Neuron (in vitro differentiated cells): ENCODE data around the gene LCN1.

Experiments used
- H2AFZ ChIP-seq: one replicate; pipeline ENCODE4 v1.6.1; 2013; ENCODE audit warnings: low read depth, mild to moderate bottlenecking, inconsistent platforms, low read length, moderate library complexity
- H3K27me3 ChIP-seq: one replicate; pipeline ENCODE4 v1.6.1; 2013; ENCODE audit warnings: low read length; ENCODE audit not compliant: insufficient read depth
- H3K36me3 ChIP-seq: one replicate; pipeline ENCODE4 v1.6.1; 2013; ENCODE audit warnings: low read length; ENCODE audit not compliant: insufficient read depth
- H3K4me1 ChIP-seq: one replicate; pipeline ENCODE4 v1.6.1; 2013; ENCODE audit warnings: low read length; ENCODE audit not compliant: insufficient read depth
- H3K4me3 ChIP-seq: 2 replicates; pipeline ENCODE4 v1.5.1; 2013; ENCODE audit warnings: mild to moderate bottlenecking, low read length, moderate library complexity
- H3K9me3 ChIP-seq: one replicate; pipeline ENCODE4 v1.6.1; 2013; ENCODE audit warnings: low read length

Gene LCN1

DNA sequence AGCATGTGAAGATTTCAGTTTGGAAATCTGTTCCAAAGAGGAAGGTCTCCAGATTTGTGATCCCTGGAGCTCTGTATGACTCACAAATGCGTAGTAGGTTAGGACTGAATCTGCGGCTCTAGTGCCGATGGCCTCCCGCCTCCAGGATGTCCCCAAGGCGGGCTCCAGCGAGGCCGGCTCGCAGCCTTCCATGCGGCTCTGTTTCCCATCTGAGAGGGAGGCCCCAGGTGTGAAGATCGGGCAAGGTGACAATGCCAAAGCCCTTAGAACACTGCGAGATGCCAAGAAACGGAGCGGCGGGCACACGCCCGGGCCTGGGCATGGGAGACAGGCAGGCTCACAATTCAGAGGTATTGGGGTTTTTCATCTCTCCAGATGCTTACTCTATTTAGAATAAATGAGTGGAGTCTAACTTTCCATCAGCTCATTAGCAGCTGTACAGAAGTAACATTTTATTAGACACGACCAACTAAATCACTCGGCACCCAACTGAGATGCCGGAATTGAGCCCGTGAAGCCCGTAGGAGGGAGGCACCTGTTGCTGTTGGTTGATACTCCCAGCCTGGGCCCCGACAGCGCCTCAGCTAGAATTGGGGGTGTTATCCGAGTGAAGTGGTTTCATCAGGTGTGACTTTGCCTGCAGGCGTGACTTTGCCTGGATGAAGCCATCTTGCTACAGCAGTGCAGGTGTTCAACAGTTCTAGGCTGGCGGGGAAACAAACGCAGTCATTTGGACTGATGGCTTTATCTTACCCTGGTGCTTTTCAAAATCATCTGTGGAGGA, 28.2 kb upstream of the LCN1 start:
- Histone ChIP-seq H3K4me1 (peaks cover 3% of the 10 kb centered on the region), H3K36me3 (peaks cover 7% of the 10 kb centered on the region), H3K4me3 (no peak overlapping the region), H3K9me3 (no peaks in the 10 kb centered on the region), H3K27me3 (no peaks in the 10 kb centered on the region), H2AFZ (no peak overlapping the region)

DNA sequence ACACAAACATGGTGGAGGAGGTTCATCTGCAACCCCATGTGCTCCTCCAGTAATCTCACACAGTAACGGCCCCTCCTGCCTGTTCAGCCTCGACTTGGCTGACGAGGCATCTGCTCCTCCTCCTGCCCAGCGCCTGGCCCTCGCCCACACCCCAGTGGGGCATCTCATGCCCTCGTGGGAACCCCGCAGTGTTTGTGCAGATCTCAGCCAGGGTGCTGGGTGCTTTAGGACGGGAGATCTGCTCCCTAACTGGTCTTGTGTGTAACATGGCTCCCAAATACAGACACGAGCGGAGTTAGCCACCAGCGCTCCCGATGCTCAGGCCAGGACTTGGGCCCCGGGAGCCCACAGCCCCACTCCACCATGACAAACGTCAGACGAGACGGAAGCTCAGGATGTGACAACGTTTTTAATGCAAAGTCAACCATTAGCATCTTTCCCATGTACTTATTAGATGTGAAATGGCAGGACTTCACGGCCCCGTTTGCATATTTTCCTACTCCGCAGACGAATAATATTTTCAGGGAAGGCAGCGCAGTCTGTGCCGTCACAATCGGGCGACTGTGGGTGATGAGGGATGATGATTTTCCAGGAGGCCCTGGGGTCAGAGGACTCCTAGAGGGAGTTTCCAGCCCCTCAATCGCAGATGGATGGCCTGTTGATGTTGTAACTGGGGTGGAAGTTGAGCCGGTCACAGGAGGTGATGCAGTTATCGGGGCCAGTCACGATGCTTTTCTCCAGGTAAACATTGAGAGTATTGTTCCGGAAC, 26.3 kb upstream of the LCN1 start:
- H3K36me3 ChIP-seq: no peaks in the 10 kb centered on the region
- no peak overlapping the region for H2AFZ ChIP-seq
- no peak overlapping the region for H3K4me3 ChIP-seq
- peaks cover 8% of the 10 kb centered on the region for H3K4me1 ChIP-seq
- H3K9me3 ChIP-seq: no peaks in the 10 kb centered on the region
- no peaks in the 10 kb centered on the region for H3K27me3 ChIP-seq

DNA sequence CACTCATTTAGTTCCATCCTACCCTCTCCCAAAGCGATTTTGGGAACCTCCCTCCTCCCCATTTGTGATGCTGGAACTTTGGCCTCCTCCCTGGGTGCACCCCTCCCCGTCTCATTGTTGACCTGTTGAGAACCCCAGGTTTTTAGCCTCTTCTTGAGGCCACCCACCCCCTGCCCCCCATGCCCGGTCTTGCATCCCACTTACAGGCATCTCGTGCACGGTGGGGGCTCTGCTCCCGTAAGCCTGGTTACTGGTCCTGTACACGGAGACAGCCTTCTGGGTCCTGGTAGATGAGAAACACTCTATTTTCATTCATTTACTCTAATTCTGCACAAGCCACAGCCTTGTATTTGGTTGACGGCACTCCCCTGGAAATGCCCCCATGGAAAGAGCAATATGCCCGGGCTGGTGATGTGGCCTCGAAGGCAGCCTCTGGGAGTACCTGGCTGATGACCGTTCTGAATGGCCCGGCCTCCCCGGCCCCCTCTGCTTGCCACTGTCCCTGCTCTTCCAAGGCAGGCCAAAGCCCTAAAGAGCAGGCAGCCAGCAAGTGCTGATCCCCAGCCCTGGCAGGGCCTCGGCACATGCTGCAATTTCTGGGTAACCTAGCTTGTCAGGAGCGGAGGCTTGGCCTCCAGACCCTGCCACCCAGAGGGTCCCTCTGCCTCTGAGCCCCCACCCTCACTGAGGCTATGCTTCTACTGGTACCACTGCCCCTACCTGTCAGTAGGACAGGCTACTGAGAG, 22.7 kb upstream of the LCN1 start:
- peaks cover 21% of the 10 kb centered on the region for H3K4me1 ChIP-seq
- peaks cover 14% of the 10 kb centered on the region for H3K36me3 ChIP-seq
- no peaks in the 10 kb centered on the region for H3K9me3 ChIP-seq
- H3K4me3 ChIP-seq: peak overlapping the region; percentile 83
- peak overlapping the region; percentile 83 for H2AFZ ChIP-seq
- no peaks in the 10 kb centered on the region for H3K27me3 ChIP-seq

DNA sequence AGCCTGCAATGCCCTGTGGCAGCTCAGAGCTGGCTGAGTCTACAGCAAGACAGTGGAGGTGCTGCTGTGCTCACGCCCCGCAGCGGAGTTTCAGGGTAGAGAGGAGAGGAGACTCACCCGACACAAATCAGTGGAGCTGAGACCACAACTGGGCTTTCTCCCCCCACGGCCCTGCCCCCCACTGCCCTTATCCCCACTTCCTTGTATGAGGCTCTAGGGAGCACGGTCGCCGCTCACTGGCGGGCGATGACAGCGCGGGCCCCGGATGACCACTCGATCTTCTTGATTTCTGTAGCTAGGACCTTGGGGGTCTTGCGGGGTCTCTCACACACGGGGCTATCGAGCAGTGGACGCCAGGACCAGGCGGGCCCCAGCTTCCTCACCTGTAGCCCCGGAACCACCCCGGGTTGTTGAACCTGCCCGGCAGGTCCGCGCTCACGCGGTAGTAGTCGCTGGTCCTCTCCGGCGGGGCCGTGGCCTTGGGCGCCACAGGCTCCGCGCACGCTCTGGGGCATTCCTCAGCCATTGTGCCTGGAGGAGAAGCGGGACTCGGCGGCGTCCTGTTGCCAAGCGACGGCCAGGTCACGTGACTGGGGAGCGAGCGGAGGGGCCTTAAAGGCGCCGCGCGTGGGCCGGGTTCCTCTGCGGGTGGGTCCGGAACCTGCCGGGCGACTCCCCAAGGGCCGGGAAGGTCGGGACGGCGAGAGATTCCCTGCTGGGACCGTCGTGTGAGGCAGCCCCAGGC, 21.7 kb upstream of the LCN1 start:
- Histone ChIP-seq H3K4me1 (peaks cover 21% of the 10 kb centered on the region), H3K27me3 (no peaks in the 10 kb centered on the region), H3K4me3 (peak overlapping the region; percentile 83), H2AFZ (peak overlapping the region; percentile 83), H3K9me3 (no peaks in the 10 kb centered on the region), H3K36me3 (peaks cover 23% of the 10 kb centered on the region)

DNA sequence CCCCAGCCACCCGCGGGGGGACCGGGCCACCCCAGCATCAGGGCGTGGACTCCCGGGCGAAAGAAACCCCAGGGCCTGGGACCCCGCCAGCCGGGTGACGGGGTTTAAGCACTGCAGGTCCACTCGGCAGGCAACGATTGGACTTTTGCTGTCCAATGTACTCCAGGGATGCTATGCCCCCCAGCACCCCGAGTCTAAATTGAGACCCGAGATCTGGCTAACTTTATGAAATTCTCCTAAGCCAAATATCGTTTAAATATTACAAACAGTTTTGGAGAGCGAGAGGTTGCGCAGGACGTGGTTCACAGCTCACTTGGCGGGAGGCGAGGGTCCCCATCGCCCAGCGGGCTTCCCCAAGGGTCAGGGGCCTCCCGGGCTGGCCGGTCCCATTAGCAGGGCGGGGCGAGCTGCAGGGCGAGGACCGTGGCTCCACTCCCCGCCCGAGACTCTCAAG, 21.1 kb upstream of the LCN1 start:
- Histone ChIP-seq H3K4me3 (peak overlapping the region; percentile 83), H3K4me1 (peaks cover 21% of the 10 kb centered on the region), H2AFZ (peak overlapping the region; percentile 83), H3K9me3 (no peaks in the 10 kb centered on the region), H3K27me3 (no peaks in the 10 kb centered on the region), H3K36me3 (peaks cover 29% of the 10 kb centered on the region)

DNA sequence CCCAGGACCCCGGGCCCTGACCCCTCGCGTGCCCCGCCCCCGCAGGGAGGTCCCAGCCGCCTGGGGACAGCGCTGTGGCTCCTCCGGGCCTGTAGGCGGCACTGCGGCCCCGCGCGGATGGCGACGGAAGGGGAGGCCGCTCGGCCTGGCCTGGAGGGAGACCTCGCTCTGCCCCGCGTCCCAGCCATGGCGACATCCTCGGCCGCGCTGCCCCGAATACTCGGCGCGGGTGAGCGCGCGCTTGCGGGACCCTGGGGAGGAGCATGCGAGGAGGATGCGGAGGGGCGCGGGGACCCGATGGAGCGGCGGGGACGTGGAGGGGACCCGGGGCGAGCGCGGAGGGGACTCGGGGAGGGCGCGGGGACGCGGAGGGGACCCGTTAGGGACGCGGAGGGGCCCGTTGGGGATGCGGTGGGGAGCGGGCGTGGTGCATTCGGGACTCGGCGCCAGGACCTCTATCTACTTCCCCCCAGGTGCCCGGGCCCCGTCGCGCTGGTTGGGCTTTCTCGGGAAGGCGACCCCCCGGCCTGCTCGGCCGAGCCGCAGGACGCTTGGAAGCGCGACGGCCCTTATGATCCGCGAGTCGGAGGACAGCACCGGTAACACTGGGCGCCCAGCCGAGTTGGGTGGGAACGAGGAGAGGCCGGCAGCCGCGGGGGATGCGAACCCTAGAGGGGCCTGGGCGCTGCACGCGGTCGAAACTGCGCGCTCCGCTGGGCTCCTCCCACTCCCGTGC, 20.5 kb upstream of the LCN1 start, which contains the start of gene MRPS2:
Gene MRPS2, plus strand, starts transcription at position 158 of the 736 bp plus-strand sequence. Its CDS starts 29 bp downstream, at position 187.
- Histone ChIP-seq H3K4me1 (peaks cover 21% of the 10 kb centered on the region), H3K27me3 (no peaks in the 10 kb centered on the region), H3K9me3 (no peaks in the 10 kb centered on the region), H3K4me3 (peak within 1 kb of the TSS; percentile 83), H3K36me3 (peaks cover 33% of the 10 kb centered on the region), H2AFZ (peak within 1 kb of the TSS; percentile 83)

DNA sequence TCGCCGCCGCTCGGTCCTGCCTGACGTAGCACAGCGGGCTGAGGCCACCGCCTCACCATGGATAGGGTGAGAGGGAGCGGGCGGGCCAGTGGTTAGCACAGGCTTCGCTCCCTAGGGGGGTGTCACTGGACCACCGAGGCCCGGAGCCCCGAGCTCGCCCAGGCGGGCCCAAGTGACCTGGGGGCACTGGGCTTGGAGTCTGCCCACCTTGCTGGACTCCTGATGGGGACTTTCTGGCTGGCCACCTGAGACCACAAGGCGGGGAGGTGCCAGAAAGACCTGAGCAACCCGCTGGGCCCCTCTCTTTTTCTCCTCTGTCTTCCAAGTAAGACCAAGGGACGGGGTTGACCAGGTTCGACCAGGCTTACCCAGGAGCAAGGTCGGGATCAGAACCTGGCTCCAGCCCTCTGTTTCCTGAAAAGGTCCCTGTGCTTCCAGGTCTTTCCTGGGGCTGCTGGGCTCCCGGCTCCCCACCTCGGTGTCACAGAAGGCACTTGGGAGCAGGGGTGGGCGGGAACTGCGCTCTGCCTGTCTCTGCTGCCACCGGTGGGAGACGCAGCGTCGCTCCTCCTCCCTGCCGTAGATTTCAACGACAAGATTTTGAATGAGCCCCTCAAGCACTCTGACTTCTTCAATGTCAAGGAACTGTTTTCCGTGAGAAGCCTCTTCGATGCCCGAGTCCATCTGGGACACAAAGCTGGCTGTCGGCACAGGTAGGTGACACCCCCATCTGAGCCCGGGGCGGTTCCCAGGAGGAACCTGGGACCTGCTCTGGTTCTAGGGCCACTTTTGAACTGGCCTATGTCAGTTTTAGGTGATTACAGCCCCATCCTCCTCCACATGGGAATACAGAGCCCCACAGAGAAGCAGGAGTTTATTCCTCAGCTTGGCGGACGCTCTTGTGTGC, 19.7 kb upstream of the LCN1 start:
- H3K36me3 ChIP-seq: peaks cover 33% of the 10 kb centered on the region
- H3K9me3 ChIP-seq: no peaks in the 10 kb centered on the region
- no peaks in the 10 kb centered on the region for H3K27me3 ChIP-seq
- H3K4me1 ChIP-seq: peaks cover 21% of the 10 kb centered on the region
- H3K4me3 ChIP-seq: peak overlapping the region; percentile 83
- peak overlapping the region; percentile 83 for H2AFZ ChIP-seq

DNA sequence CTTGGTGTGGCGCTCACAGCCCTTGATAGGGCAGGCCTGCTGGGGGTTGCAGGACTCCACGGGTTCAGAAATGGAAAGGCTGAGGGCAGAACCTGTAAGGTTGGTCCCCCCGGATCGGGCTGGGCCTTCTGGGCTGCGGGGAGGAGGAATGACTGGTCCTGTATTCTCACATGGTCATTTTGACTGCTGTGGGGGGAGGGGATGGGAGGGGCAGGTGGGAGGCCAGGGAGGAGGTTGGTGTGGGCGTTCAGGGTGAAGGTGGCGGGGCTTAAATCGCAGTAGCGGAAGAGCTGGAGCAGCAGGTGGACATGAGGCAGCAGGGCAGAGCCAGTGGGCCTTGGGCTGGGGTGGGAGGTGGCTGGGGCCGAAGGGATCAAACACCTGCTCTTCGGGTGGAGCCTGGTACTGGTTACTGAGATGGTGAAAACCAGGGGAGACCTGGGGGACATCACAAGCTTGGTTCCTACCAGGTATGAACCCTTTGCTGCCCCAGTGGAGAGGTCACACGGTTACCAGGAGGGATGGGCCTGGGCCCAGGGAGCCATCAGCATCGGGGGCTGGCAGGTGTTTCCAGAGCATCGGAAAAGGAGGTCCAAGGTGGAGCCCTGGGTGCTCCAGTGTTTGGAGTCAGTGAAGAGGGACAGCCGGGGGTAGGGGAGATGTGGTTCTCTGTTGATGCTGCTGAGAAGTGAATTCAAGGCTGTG, 18.9 kb upstream of the LCN1 start:
- Histone ChIP-seq H3K27me3 (no peaks in the 10 kb centered on the region), H3K36me3 (peaks cover 33% of the 10 kb centered on the region), H3K9me3 (no peaks in the 10 kb centered on the region), H3K4me1 (peaks cover 21% of the 10 kb centered on the region), H2AFZ (no peak overlapping the region), H3K4me3 (no peak overlapping the region)

DNA sequence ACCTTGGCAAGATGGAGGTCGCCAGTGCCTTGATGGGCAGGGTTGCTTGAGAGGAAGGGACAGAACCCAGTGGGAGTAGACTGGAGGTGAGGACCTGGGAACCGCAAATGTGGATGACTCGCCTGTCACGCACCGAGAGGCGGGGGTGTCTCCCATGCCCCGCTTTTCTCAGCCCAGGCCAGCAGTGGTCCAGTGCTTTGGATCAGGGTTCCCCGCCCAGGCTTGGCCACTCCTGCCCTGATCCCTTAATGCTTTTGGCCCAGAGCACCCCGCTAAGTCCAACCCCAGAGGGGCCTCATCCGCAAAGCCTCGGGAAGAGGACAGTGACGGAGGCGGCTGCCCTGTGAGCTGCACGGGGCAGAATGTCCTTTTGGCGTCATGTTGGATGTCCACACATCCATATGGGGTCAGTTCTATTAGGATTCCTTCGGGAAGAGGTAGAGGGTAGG, 18.3 kb upstream of the LCN1 start:
- Histone ChIP-seq H2AFZ (no peak overlapping the region), H3K4me3 (no peak overlapping the region), H3K36me3 (peaks cover 33% of the 10 kb centered on the region), H3K9me3 (no peaks in the 10 kb centered on the region), H3K4me1 (peaks cover 21% of the 10 kb centered on the region), H3K27me3 (no peaks in the 10 kb centered on the region)

DNA sequence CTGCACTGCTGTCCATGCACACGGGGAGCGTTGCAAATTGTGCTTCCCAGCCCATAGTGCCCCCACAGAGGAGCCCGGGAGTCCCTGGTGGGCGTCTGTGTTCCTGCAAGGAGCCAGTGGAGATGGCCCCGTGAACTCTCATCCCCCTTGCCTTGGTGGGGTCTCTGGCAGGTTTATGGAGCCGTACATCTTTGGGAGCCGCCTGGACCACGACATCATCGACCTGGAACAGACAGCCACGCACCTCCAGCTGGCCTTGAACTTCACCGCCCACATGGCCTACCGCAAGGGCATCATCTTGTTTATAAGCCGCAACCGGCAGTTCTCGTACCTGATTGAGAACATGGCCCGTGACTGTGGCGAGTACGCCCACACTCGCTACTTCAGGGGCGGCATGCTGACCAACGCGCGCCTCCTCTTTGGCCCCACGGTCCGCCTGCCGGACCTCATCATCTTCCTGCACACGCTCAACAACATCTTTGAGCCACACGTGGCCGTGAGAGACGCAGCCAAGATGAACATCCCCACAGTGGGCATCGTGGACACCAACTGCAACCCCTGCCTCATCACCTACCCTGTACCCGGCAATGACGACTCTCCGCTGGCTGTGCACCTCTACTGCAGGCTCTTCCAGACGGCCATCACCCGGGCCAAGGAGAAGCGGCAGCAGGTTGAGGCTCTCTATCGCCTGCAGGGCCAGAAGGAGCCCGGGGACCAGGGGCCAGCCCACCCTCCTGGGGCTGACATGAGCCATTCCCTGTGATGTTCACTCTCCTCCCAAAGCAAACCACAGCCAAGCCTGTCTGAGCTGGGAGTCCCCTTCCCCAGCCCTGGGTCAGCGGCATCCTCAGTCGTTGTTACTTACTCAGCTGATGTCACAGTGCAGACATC, 17.6 kb upstream of the LCN1 start:
- H3K27me3 ChIP-seq: no peaks in the 10 kb centered on the region
- H3K36me3 ChIP-seq: peaks cover 33% of the 10 kb centered on the region
- H3K9me3 ChIP-seq: no peaks in the 10 kb centered on the region
- no peak overlapping the region for H3K4me3 ChIP-seq
- H2AFZ ChIP-seq: no peak overlapping the region
- peaks cover 20% of the 10 kb centered on the region for H3K4me1 ChIP-seq
